ENCODE results near the gene GRID1.

GRCh38 chr10:86215046-86215445 is 151.5 kb downstream of the GRID1 start:
- TF ChIP-seq CTCF (IDR thresholded peaks at IDR 0.05): no peak
- TF ChIP-seq ZNF232 (CRISPR knock-in tag; IDR thresholded peaks at IDR 0.05): no peak
- TF ChIP-seq HMGXB4 (CRISPR knock-in tag; IDR thresholded peaks at IDR 0.05): no peak
- TF ChIP-seq ATF6 (CRISPR knock-in tag; IDR thresholded peaks at IDR 0.05): no peak
- no peak for TF ChIP-seq FOXP4 (CRISPR knock-in tag; IDR thresholded peaks at IDR 0.05)
- no peak for TF ChIP-seq ZNF138 (CRISPR knock-in tag; conservative IDR thresholded peaks at IDR 0.05)
- no peak for TF ChIP-seq KAT7 (CRISPR knock-in tag; IDR thresholded peaks at IDR 0.05; ENCODE audit: borderline replicate concordance)
- TF ChIP-seq CREB1 (CRISPR knock-in tag; IDR thresholded peaks at IDR 0.05): no peak

Measured in WTC11 (cell line).